SK-N-SH treated with all-trans-retinoic acid at 6 μM for 48 hours (cell line): ENCODE measurements around the gene MYOM3.

Experiments used
- ARNTL ChIP-seq: fragments of 450-650 bp; formaldehyde crosslinking; IDR thresholded peaks from 2 replicates; pipeline ENCODE4 v1.5.0; 2020; ENCODE audit warnings: low read depth, mild to moderate bottlenecking, moderate library complexity, borderline replicate concordance
- CREB5 ChIP-seq: fragments of 250-450 bp; sonication (Bioruptor Pico); IDR thresholded peaks from 2 replicates; pipeline ENCODE4 v1.5.1; 2020; ENCODE audit warnings: low read depth, mild to moderate bottlenecking, moderate library complexity
- CSDC2 ChIP-seq: fragments of 250-450 bp; sonication (Bioruptor Pico); IDR thresholded peaks from 2 replicates; pipeline ENCODE4 v1.5.0; 2020; ENCODE audit warnings: mild to moderate bottlenecking, moderate library complexity
- ESRRG ChIP-seq: fragments of 250-450 bp; sonication (Bioruptor Pico); IDR thresholded peaks from 2 replicates; pipeline ENCODE4 v1.6.1; 2021; ENCODE audit warnings: mild to moderate bottlenecking
- ISL1 ChIP-seq: fragments of 250-450 bp; sonication (Bioruptor Pico); IDR thresholded peaks from 2 replicates; pipeline ENCODE4 v2.1.2; 2022; ENCODE audit warnings: mild to moderate bottlenecking, moderate library complexity
- PATZ1 ChIP-seq: fragments of 250-450 bp; sonication (Bioruptor Pico); IDR thresholded peaks from 2 replicates; pipeline ENCODE4 v1.8.0; 2020; ENCODE audit warnings: mild to moderate bottlenecking, moderate library complexity, borderline replicate concordance
- POU6F1 ChIP-seq: fragments of 250-450 bp; sonication (Bioruptor Pico); IDR thresholded peaks from 2 replicates; pipeline ENCODE4 v1.8.0; 2021; ENCODE audit warnings: low read depth, mild to moderate bottlenecking, moderate library complexity, borderline replicate concordance
- RARB ChIP-seq: fragments of 250-450 bp; sonication (Bioruptor Pico); IDR thresholded peaks from 2 replicates; pipeline ENCODE4 v1.8.0; 2021; ENCODE audit warnings: mild to moderate bottlenecking, moderate library complexity
- SNAI2 ChIP-seq: fragments of 250-450 bp; sonication (Bioruptor Pico); IDR thresholded peaks from 2 replicates; pipeline ENCODE4 v1.5.0; 2020; ENCODE audit warnings: mild to moderate bottlenecking, moderate library complexity
- TOX ChIP-seq: fragments of 250-450 bp; sonication (Bioruptor Pico); IDR thresholded peaks from 2 replicates; pipeline ENCODE4 v1.8.0; 2021; ENCODE audit warnings: mild to moderate bottlenecking, moderate library complexity, borderline replicate concordance
- TSHZ2 ChIP-seq: fragments of 250-450 bp; sonication (Bioruptor Pico); IDR thresholded peaks from 2 replicates; pipeline ENCODE4 v1.5.0; 2020; ENCODE audit warnings: mild to moderate bottlenecking, moderate library complexity
- ZNF565 ChIP-seq: fragments of 450-650 bp; formaldehyde crosslinking; conservative IDR thresholded peaks from 2 replicates; pipeline ENCODE4 v1.5.0; 2020; ENCODE audit warnings: low read depth, mild to moderate bottlenecking, moderate library complexity

- TF ChIP-seq RARB (no peak), ARNTL (CRISPR knock-in tag) (no peak), PATZ1 (no peak), TOX (no peak), TSHZ2 (CRISPR knock-in tag) (no peak), ZNF565 (CRISPR knock-in tag) (no peak), ISL1 (CRISPR knock-in tag) (no peak), CREB5 (CRISPR knock-in tag) (no peak), POU6F1 (CRISPR knock-in tag) (no peak), SNAI2 (CRISPR knock-in tag) (no peak), ESRRG (CRISPR knock-in tag) (no peak), CSDC2 (no peak)
Measured at GRCh38 chr1:24007079-24007478, 104.9 kb downstream of the MYOM3 start.
